Measurements from ENCODE around the gene FAM20C.

Gene FAM20C

GRCh38 chr7:211033-211714 is 18.8 kb downstream of the FAM20C start:
- no peak for DNase-seq

- DNase-seq, result no peak
These were observed 19.3 kb downstream of the FAM20C start for GRCh38 chr7:211715-212058.

GRCh38 chr7:212754-213153 is 20.4 kb downstream of the FAM20C start:
- no peak for DNase-seq

GRCh38 chr7:213324-213993 is 21.1 kb downstream of the FAM20C start:
- no peak for DNase-seq

- DNase-seq, result no peak
These were observed 22.2 kb downstream of the FAM20C start for GRCh38 chr7:214410-215212.

- DNase-seq, result no peak
These were observed 24.3 kb downstream of the FAM20C start for GRCh38 chr7:216360-217300.

- DNase-seq, result no peak
These were observed 25.4 kb downstream of the FAM20C start for GRCh38 chr7:217781-218180.

GRCh38 chr7:218316-218715 is 25.9 kb downstream of the FAM20C start:
- DNase-seq, result no peak

- no peak for DNase-seq
These were observed 26.7 kb downstream of the FAM20C start for GRCh38 chr7:218896-219580.

GRCh38 chr7:219581-220150 is 27.3 kb downstream of the FAM20C start:
- no peak for DNase-seq

- no peak for DNase-seq
These were observed 27.9 kb downstream of the FAM20C start for GRCh38 chr7:220151-220841.

- no peak for DNase-seq
These were observed 29.8 kb downstream of the FAM20C start for GRCh38 chr7:221978-222715.

GRCh38 chr7:222716-223041 is 30.3 kb downstream of the FAM20C start:
- DNase-seq, result no peak

- DNase-seq, result no peak
These were observed 30.9 kb downstream of the FAM20C start for GRCh38 chr7:223118-223800.

GRCh38 chr7:223861-224260 is 31.5 kb downstream of the FAM20C start:
- no peak for DNase-seq

- no peak for DNase-seq
These were observed 34.0 kb downstream of the FAM20C start for GRCh38 chr7:226281-226895.

- no peak for DNase-seq
These were observed 35.6 kb downstream of the FAM20C start for GRCh38 chr7:227926-228325.

GRCh38 chr7:228610-229009 is 36.2 kb downstream of the FAM20C start:
- DNase-seq, result no peak

GRCh38 chr7:229184-229964 is 37.0 kb downstream of the FAM20C start:
- DNase-seq, result no peak

All from NCI-H1092 treated with DMSO at 0.1 percent for 48 hours (cell line).